DND-41 (cell line): ENCODE measurements around the gene CACNA1A.

Experiments
- EZH2 ChIP-seq: IDR thresholded peaks from 3 replicates; pipeline ENCODE4 v1.6.1; 2012; ENCODE audit warnings: borderline replicate concordance, low read depth, mild to moderate bottlenecking, moderate library complexity, low read length, inconsistent platforms; ENCODE audit not compliant: severe bottlenecking
- TF ChIP-seq, protein P1 (sequence below): IDR thresholded peaks from 2 replicates; pipeline ENCODE4 v1.5.1; 2012; ENCODE audit warnings: borderline replicate concordance, low read length, moderate library complexity, mild to moderate bottlenecking; ENCODE audit not compliant: poor library complexity, severe bottlenecking; ENCODE audit errors: extremely low read depth

DNA sequence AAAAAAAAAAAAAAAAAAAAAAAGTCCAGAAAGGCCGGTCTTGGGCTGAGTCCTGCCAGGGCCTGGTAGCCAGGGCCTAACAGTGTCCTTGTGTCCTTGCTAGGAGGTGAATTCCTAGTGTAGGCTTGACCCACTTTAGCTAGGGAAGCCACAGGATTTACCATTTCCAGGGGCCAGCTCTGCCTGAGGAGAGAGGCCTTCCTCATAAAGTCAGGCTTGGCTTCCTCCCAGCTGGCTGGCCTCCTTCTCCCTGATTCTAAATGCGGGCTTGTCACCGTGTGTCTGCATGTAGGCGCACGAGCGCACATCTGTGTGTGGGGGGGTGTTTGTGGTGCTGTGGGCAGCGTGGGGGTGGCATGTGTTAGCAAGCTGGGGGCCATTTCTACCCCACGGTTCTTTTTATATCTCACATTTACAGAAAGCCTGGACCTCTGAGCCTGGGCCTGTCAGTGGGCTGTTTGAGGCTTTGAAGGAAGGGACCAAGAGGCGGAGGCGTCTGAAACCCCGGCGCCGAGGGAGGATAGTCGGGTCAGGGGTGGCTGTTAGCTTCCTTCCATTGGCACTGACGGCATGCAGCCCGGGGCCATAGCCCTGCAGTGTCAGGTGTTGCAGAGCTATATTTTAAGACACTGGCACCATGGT, 324.4 kb downstream of the CACNA1A start:
- TF ChIP-seq, protein P1, sequence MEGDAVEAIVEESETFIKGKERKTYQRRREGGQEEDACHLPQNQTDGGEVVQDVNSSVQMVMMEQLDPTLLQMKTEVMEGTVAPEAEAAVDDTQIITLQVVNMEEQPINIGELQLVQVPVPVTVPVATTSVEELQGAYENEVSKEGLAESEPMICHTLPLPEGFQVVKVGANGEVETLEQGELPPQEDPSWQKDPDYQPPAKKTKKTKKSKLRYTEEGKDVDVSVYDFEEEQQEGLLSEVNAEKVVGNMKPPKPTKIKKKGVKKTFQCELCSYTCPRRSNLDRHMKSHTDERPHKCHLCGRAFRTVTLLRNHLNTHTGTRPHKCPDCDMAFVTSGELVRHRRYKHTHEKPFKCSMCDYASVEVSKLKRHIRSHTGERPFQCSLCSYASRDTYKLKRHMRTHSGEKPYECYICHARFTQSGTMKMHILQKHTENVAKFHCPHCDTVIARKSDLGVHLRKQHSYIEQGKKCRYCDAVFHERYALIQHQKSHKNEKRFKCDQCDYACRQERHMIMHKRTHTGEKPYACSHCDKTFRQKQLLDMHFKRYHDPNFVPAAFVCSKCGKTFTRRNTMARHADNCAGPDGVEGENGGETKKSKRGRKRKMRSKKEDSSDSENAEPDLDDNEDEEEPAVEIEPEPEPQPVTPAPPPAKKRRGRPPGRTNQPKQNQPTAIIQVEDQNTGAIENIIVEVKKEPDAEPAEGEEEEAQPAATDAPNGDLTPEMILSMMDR, result no peak
- TF ChIP-seq EZH2, result no peak
